Fibroblast of skin of right biceps (primary cell): ENCODE measurements around the gene GOLT1A.

ENCODE experiments used
- DNase-seq: peaks from one replicate; pipeline ENCODE4 v3.0.0-alpha.2; 2013

The GOLT1A gene, protein sequence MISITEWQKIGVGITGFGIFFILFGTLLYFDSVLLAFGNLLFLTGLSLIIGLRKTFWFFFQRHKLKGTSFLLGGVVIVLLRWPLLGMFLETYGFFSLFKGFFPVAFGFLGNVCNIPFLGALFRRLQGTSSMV

GRCh38 chr1:204213668-204214662 lies at the start of gene GOLT1A:
GOLT1A (minus strand) TSS chr1:204213988; CDS start chr1:204213906, 82 bp downstream.
- peak; percentile 79 for DNase-seq

- DNase-seq: no peak
These were observed 49.6 kb upstream of the GOLT1A start for GRCh38 chr1:204263254-204263910.

DNA sequence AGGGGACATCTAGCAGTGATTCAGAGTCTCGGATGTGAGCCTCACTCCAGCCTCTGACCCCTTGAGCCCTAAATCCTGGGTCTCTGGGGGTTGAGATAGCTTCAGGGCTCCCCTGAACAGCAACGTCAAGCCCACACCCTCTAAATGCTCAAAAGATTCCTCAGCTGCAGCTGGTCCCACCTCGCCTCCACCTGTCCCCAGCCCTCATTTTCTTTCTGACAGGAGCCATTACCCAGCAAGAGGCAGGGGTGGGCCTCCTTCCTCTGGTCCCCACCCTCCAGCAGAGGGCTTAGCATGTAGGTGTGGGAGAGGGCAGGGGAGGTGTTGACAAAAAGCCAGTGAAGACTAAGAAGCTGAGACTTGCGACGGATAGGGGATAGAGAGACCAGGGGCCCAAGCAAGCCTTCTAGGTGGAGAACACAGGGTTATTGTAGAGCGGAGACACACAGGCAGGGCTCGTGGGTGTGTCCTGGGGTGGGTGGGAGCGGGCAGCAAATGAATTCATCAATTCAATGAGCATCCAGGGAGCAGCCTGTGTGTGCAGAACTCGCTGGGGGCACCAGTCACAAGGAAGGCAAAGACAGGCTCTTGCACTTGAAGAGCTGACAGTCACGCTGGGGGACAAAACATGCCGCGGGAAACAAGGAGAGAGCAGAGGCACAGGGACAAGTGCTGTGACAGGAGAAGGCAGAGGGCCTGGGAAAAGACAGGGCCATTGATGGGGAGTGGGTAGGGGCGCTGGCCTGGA lies 48.9 kb upstream of the GOLT1A start:
- DNase-seq: no peak

DNA sequence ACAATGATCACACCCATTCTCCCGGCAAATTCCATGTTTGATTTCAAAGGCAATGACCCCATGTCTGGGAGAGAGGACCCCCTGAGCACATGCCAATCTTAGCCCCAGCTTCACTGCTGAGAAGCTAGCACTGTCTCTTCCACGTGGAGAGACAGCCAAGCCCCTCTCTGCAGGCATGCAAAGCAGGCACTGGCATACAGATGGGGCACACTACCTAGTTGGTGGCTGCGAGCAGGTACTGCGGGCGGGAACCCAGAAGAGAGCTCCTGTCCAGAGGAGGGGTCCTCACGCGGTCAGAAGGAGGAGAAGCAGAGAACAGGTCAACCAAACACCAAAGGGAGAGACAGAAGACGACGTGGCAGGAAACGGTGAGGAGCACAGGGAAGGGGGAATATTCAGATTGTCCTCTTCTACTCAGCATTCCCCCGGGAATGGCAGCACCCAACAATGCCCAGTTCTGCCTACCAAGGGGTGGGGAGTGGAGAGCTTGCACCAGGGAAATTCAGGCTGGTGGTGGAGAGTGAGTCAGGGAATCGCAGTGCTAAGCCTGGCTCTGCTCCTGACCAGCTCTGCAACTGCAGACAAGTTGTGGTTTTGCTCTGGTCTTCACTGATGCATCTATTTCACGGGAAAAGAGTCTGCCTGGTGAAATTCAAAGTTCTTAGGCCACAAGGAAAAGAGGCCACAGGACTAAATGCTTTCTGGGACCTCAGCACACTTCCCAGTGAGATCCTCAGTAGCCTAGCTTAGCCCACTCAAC lies 48.1 kb upstream of the GOLT1A start:
- DNase-seq: peak; percentile 40

- DNase-seq: no peak
These were observed 47.5 kb upstream of the GOLT1A start for GRCh38 chr1:204261266-204261665.

GRCh38 chr1:204260601-204261197 lies 46.9 kb upstream of the GOLT1A start:
- DNase-seq: no peak

GRCh38 chr1:204259782-204260181 lies 46.0 kb upstream of the GOLT1A start:
- no peak for DNase-seq

DNA sequence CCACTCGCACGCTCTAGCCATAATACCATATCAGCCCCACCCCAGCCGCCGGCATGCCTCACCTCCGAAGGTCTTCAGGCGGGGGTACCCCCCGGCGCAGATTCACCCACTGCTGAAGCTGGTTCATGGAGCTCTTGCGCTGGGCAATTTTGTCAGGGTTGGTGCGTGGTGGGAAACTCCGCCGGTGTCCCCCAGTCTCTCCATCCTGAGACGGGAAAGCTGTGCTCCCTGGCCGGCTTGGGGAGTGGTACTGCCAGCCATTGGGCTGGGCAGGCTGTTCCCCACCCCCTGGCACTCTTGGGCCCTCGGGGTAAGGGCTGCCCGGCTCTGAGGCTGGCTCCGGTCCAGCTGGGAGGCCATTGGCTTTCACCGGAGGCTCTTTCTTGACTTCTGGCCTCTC lies 45.4 kb upstream of the GOLT1A start:
- DNase-seq: no peak

DNA sequence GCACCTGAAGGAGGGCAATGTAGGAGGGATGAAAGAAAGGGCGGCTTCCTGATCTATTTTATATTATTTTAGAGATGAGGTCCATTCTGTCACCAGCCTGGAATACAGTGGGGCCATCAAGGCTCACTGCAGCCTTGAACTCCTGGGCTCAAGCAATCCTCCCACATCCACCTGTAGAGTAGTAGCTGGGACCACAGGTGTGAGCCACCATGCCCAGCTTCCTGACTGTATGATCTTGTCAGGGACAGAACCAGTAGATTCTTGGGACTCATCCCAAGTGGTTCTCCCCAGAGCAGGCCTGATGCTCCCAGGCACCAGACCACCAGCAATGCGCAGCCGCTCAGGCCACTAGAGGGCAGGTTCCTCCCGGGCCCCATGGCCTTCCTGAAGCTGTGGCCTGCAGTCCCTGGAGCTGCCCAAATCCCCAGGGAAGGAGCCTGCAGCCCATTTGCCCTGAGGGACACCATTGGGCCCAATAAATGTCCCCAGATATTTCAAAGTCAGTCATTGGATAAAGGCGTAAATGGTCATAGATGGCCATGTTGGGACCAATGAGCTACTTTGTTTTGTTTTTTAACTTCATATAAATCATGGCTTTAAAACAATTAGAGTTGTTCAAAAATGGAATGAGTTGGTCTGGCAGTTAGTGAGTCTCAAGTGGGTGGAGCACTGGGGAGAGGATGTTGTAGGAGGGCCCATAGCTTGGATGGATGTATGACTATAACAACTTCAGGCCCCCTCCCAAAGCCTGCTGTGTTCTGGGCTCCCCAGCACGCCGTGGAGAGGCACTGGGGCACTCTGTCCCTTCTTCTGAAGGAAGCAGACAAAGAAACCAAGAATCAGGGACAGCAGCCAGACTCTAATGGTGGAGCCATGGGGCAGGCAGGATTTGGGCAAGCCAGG lies 44.7 kb upstream of the GOLT1A start:
- DNase-seq: peak; percentile 59

- DNase-seq: no peak
These were observed 43.7 kb upstream of the GOLT1A start for GRCh38 chr1:204257446-204257845.

DNA sequence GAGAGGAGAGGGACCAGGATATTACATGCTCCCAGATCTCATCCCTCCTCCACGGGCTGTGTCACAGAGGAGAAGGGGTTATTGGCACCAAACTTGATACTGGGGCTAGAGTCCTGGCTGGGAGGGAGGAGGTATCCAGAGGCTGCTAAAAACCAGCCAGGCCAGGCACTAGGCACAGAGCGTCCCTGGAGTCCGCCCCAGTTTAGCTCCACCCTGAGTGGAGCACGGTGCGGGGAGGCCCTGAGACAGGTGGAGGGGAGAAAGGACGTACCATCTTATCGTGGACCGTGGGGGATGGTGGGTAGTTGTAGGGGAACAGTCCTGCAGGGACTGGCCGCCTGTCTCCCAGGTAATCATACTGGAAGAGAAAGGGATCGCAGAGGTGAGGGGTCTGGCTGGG lies 42.7 kb upstream of the GOLT1A start:
- DNase-seq: no peak

DNA sequence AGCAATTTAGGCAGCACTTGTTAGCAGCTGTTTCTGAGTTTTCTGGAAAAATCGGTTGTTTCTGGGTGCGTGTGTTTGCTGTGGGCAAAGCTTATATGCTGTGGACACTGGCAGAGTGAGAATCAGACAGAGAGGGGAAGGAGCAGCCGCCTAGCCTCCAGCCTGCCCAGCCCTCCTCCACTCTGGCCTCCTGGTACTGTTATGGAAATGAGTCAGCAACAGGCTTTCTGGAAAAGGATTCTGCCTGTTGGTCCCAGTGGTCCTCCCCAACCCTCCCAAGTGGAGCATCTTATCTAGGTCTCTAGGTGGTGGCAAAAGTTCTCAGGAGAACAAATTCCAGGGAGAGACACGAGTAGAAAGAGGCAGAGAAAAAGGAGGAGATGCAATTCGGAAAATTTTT lies 42.2 kb upstream of the GOLT1A start:
- DNase-seq: peak; percentile 32

GRCh38 chr1:204255225-204255624 lies 41.4 kb upstream of the GOLT1A start:
- DNase-seq: no peak

DNA sequence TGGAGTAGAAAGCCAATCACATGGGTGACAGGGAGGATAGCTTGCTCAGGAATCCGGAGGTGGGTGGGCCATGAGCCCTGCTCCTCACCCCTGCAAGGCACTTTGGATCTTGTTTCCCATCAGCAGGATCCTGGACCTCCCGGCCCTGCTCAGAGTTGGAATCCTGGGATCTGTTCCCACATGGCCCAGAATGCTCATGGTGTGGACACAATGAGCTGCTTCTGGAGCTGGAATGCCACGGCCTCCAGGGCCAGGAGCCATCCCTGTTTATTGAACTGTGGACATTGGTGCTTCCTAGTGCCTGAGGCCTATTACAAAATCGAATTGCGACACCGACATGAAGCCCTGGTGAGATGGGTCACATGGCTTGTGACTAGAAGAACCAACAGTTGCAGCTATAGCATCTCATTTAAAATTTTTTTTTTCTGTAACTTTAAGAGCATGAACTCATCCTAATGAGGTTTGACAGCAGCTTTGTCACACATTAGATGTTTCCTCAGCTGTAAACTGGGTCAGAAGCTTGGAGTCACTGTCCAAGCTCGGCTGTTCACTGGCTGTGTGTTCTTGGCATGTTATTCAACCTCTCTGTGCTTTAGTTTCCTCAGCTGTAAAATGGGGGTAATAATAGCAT lies 40.4 kb upstream of the GOLT1A start:
- DNase-seq: peak; percentile 20

DNA sequence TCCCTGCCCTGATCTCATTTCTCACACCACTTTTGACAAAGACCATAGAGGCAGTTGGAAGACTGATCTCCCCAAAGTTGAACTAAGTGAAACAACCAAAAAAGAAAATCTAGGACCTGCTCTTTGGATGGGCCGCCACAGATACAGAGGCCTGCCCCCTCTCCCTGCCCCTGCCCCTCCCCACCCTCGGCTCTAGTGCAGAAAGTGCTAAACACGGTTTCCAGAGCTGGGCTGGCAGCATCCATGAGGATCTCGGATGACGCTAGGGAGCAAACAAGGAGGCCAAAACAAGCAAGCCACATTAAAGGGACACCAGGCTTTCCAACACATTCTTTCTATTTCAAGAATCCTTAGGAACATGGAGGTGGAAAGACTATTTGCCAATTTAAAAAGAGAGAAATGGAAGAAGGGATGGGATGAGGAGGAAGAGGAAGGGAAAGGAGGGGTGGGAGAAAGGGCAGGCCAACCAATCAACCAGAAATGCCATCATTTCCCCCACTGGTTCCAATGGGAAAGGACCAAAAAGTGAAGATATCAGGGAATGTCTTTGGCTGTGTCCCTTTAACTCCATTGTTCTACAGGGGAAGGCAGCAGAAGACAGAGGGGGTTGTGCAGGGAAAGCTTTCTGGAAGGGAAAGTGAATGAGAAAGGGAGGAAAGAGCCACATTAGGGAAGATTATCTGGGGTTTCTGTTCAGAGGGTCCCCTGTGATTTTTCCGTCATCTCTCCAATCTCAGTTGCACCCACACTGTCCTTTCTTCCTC lies 38.3 kb upstream of the GOLT1A start:
- DNase-seq: no peak

DNA sequence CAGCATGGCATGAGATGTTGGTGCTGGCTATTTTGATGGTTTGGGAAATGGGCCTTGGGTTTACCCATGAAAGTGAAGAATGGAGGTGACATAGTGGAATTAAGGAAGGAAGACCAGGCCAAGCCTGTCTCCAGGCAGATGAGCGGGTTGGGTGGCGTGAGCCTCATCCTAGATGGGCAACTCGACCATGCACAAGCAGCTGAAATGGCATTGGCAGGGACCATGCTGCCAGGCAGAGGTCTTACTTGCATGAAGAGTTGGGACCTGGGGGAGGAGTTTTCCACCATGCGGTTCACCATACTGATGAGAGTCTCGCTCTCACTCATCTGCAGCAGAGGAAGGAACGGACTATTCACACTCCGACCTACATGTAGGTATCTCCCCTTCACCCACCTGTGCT lies 37.5 kb upstream of the GOLT1A start:
- DNase-seq: no peak

DNA sequence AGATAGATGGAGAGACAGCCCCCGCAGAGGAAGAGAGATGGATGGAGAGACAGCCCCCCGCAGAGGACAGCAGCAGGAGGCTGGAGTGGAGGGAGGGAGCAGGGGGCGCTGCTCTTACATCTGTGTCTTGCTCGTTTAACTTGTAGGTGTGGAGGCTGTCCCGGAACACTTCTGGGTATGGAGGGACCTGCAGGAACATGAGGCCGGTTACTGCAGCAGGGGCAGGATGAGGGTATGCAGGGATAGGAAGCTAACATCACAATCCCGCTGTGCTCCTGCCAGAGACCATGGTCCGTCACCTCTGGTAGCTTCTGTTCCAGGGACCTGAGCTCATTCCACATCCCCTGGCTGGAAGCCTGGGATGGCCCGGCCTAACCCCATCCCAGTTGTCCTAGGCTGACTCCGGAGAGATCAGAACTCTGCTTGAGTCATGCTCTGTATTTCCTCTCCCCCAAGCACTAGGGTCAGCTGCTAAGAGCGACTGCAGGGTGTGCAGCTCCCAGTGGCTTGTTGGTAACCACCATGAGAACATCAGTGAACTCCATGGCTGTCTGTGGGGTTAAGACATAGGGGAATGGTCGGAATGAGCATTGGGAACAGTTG lies 36.7 kb upstream of the GOLT1A start:
- no peak for DNase-seq

DNA sequence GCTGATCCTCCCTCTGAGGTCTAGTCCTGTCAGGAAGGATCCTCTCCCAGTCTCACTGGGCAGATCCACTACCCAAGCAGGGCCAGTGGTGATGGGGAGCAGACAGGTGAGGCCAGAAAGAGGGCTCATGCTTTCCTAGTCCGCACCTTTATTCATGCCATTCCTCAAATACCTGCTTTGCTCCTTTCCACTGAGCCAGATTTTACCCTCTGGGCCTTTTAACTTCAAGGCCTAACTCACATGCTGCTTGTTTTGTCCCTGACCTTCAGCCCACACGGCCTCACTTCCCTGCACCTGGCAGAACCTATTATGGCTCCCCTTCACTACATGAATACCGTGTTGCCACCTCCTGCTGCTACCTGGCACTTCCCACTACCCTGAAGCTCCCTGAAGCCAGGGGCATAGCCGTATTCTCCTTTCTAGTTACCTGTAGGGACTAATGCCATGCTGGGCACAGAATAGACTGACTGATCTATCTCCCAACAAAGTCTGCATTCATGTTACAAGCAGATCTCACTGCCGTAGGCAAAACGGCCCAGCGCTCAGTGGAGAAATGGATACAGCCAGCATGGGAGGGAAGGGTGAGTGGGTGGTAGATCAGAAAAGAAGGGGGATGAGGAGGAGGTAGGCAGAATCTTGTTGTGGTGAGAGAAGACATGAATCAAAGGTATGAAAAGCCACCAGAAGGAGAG lies 36.1 kb upstream of the GOLT1A start:
- no peak for DNase-seq
